Omental fat pad (tissue), 4 donors: ENCODE results near the gene KCNIP4. TPM values are rescaled to one million over a fixed set of nuclear protein-coding genes. Genes with fewer than 3 reads are reported as not detected.

Experiments
- ATAC-seq: fragments of 150-250 bp; one replicate; pipeline ENCODE4 v1.9.1; 2016; ENCODE audit warnings: mild to moderate bottlenecking, moderate library complexity; ENCODE audit not compliant: low FRiP score
- DNase-seq: peaks from one replicate; pipeline ENCODE4 v3.0.0-alpha.2; 2019; ENCODE audit warnings: low spot score
- total RNA-seq, 4 donors: library from RNA; depleted of rRNA; stranded (reverse); fragments of >200 nt; gene quantifications; one replicate each; pipeline ENCODE4 v1.1.0, GENCODE V29; 2016
- TF ChIP-seq, protein P1 (sequence below), 3 donors: fragments of 450-650 bp; IDR thresholded peaks; one replicate each; pipeline ENCODE4 v1.5.1; 2016 to 2017; ENCODE audit warnings: antibody characterized with exemption in 3 of 3, mild to moderate bottlenecking in 3 of 3, moderate library complexity in 2 of 3

Gene KCNIP4
- total RNA-seq, 4 donors from 2014 or later, result 0.37 TPM; not detected in 3

DNA sequence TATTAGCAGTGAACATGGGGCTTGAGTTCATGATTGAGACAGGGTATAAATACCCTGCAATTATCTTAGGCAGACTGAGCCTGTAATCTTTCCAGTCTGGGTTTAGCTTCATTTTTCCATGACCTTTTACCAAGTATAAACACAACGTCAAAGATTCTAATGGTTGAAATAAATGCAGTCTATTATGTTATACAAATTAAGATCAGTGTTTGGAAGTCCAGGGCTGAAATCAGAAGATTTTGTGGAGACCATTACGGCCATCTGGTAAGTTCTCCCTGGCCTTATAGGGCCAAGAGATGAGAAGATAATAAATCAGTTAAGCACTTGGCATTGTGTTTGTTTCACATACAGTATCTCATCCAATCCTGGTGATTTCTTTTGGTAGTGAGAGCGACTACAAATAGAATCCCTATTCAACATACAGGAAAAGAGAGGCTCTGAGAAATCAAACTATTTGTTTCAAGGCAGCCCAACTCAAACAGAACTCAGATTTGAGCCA, 822.5 kb downstream of the KCNIP4 start:
- DNase-seq (no peak), ATAC-seq (no peak)
- TF ChIP-seq, protein P1, sequence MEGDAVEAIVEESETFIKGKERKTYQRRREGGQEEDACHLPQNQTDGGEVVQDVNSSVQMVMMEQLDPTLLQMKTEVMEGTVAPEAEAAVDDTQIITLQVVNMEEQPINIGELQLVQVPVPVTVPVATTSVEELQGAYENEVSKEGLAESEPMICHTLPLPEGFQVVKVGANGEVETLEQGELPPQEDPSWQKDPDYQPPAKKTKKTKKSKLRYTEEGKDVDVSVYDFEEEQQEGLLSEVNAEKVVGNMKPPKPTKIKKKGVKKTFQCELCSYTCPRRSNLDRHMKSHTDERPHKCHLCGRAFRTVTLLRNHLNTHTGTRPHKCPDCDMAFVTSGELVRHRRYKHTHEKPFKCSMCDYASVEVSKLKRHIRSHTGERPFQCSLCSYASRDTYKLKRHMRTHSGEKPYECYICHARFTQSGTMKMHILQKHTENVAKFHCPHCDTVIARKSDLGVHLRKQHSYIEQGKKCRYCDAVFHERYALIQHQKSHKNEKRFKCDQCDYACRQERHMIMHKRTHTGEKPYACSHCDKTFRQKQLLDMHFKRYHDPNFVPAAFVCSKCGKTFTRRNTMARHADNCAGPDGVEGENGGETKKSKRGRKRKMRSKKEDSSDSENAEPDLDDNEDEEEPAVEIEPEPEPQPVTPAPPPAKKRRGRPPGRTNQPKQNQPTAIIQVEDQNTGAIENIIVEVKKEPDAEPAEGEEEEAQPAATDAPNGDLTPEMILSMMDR (IDR thresholded peaks at IDR 0.05), result no peak

DNA sequence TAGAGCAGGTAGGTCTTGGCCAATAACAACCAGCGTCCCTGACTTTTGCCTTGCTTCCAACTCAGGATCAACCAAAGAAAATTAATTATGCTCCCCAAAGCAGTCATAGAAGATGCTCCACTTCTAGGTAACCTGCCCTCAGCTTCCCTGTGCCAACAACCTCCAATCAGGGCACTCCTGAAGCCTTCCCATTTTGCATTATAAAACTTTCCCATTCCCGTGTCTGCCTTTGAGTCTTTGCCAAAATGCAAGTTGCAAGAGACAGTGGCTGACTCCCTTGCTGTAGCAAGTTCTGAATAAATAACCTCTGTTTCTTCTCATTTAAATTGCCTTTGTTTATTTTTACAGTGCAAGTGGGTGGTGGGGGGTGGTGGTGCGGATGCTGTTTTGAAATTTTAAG, 830.3 kb downstream of the KCNIP4 start:
- TF ChIP-seq, protein P1 (IDR thresholded peaks at IDR 0.05), result no peak
- DNase-seq, result no peak
- ATAC-seq, result no peak

DNA sequence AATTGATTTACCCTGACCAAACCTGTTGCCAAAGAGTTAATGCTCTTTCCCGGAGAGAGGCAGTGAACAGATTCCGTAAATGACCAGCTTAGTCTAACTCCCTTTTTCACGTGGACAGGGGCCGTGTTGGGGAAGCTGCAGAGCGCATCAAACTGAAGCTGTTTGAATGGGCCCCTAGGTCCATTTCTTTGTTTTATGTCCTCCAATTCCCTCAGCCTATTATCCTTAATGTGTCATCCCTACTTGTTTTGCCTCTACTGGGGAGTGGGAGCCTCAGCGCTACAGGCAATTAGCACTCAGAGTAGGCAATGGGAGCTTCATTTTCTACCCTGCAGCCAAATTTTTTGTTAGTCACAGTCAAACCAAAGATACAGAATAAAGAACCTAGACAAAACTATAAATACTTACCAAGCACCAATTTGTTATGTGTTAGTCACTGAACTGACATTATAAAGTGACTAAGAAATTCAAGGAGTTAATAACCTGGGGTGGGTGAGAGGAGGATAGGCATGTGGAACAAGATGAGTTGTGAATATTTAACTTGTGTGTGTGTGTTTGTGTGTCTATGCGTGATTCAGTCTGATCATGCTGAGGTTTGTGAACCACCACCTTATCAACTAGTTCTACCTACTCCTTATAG, 830.9 kb downstream of the KCNIP4 start:
- ATAC-seq (no peak), DNase-seq (no peak)
- TF ChIP-seq, protein P1 (IDR thresholded peaks at IDR 0.05), result no peak

DNA sequence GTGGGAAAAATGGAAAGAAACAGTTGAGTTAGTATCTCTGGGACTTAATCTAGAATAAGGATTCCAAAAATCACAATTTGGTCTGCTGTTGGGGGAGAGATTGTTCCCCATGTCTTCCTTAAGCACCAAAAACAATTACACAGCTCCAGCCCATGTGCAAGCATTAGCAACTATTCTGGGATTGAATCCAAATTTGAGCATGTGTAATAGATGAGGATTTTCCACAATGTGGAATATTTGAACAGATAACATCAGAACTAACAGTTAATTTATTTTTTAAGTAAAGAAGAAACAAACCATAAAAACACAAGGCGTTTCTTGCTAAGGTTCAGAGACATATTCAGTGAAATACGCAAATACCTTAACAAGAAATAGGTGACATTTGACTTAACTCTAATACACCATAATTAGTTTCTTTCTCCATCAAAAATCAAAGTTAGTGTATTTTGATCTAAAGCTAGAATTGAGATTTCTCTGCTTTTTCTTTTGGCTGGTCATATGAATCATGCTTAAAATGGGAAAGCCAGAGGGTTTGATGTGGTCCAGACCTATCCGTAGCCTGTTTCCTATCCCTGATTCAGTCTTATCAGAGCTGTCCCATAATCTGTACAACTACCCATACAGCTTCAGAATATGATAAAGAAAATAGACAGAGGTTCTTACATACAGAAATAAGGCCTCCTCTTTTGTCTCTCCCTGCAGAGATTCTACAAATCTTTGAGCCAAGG, 834.9 kb downstream of the KCNIP4 start:
- TF ChIP-seq, protein P1 (IDR thresholded peaks at IDR 0.05), result no peak
- peak; percentile 81 for ATAC-seq
- DNase-seq, result no peak

DNA sequence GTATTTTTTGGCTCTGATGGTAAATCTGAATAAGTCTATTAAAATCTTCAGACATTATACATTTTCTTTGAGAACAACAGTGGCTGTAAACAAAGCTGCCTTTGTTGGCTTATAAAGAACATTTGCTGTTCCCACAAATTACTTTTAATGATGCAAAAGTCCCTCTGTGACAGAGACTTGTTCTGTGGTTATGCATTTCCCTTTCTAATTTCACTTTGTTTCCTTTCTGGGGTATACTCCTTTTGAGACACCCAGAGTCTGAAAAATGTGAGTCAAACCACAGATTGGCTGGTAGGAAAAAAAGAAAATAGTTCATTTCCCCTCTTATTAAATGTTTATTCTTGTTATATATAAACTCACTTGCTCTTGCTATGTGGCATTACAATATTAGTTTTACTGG, 845.9 kb downstream of the KCNIP4 start:
- DNase-seq (no peak), ATAC-seq (no peak)
- TF ChIP-seq, protein P1 (IDR thresholded peaks at IDR 0.05), result no peak

DNA sequence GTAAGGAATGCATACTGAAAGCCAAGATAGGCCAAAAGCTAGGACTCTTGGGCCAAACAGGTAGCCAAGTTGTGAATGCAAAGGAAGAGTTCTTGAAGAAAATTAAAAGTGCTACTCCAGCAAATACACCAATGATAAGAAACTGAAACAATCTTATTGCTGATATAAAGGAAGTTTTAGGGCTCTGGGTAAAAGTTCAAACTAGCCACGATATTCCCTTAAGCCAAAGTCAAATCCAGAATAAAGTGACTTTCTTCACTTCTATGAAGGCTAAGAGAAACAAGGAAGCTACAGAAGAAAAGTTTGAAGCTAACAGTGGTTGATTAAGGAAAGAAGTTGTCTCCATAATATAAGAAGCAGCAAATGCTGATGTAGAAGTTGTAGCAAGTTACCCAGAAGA, 850.7 kb downstream of the KCNIP4 start:
- DNase-seq (no peak), ATAC-seq (no peak)
- TF ChIP-seq, protein P1 (IDR thresholded peaks at IDR 0.05), result no peak

DNA sequence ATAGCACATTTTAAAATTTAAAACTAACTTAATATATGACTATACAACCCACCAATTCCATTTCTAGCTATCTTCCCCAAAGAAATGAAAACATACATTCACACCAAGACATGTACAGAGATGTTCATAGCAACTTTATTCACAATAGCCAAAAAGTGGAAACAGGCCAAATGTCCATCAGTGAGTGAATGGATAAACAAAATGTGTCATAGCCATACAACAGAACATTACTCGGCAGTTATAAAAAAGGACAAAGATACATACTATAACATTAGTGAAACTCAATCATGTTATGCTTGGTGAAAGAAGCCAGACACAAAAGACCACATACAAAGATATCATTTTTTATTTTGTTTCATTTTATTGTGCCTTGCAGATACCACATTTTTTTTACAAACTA, 851.5 kb downstream of the KCNIP4 start:
- TF ChIP-seq, protein P1 (IDR thresholded peaks at IDR 0.05), result no peak
- ATAC-seq (no peak), DNase-seq (no peak)
